GM12891 (cell line): ENCODE results near the gene EML4.

Source experiments
- PAX5 ChIP-seq: IDR thresholded peaks from 2 replicates; pipeline ENCODE4 v1.6.1; 2011; ENCODE audit warnings: low read length, moderate library complexity, mild to moderate bottlenecking; ENCODE audit not compliant: insufficient read depth, severe bottlenecking
- POLR2A ChIP-seq: IDR thresholded peaks from 2 replicates; pipeline ENCODE4 v1.6.1; 2011; ENCODE audit warnings: low read depth, low read length, control low read depth
- POLR2AphosphoS5 ChIP-seq: IDR thresholded peaks from 2 replicates; pipeline ENCODE4 v1.6.1; 2011; ENCODE audit warnings: low read depth, low read length, control low read depth
- POU2F2 ChIP-seq: IDR thresholded peaks from 2 replicates; pipeline ENCODE4 v1.6.1; 2011; ENCODE audit warnings: low read depth, mild to moderate bottlenecking, control low read depth, low read length, moderate library complexity
- SPI1 ChIP-seq: IDR thresholded peaks from 2 replicates; pipeline ENCODE4 v1.6.1; 2011; ENCODE audit warnings: low read depth, low read length, control low read depth
- TAF1 ChIP-seq: IDR thresholded peaks from 2 replicates; pipeline ENCODE4 v1.6.1; 2011; ENCODE audit warnings: low read depth, low read length, control low read depth

GRCh38 chr2:42153944-42154581 is 15.1 kb upstream of the EML4 start:
- TF ChIP-seq POLR2A (no peak), POLR2AphosphoS5 (no peak), TAF1 (no peak), SPI1 (no peak), POU2F2 (no peak), PAX5 (no peak)
